ENCODE measurements around the gene UEVLD. TPM values are rescaled to one million over a fixed set of nuclear protein-coding genes. Genes with fewer than 3 reads are reported as not detected.

The UEVLD gene
- total RNA-seq, 1 donor from 2014 or later, result 9.2 TPM

DNA sequence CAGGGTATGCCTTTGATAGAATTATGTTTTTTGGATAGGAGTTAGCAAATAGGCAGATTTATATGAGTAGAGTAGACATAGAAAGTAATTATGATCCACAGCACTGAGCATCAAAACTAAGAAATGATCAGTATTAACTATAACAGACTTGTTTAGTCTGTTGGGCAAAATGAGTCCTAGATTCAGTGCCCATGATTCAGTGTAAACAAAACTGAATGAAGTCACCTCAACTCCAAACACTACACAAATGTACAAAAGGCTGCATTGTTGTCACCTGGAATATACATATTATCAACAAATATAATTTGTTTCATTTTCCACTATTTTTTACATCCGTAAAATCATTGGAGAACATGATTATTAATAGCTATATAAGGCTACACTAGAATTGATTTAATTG is 6.7 kb downstream of the UEVLD start:
- H3K27me3 Mint-ChIP-seq (ENCODE audit: unreplicated experiment), result peaks cover 1% of the 10 kb centered on the region
- no peak overlapping the region for H3K27ac Mint-ChIP-seq (ENCODE audit: unreplicated experiment)

DNA sequence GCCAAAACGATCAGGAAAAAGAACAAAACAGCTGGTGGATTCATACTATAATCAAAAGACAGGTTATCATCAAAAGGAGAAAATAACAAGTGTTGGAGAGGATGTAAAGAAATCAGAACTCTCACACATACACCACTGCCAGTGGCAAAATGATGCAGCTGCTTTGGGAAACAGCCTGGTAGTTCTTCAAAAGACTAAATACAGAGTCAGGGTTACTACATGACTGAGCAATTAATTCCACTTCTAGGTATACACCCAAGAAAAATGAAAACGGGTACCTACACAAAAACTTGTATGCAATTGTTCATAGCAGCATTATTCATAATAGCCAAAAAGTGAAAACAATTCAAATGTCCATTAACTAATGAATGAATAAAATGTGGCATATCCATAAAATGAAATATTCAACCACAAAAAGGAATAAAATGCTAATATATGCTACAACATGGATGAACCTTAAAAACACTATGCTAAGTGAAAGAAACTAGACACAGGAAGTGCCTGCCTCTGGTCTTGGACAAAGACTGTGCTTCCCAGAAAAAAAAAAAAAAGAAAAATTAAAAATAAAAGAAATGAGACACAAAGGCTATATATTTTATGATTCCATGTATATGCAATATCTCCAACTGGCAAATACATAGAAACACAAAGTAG is 8.3 kb downstream of the UEVLD start:
- Mint-ChIP-seq H3K9me3 (ENCODE audit: unreplicated experiment) (no peaks in the 10 kb centered on the region), H3K27ac (ENCODE audit: unreplicated experiment) (no peak overlapping the region), H3K4me3 (ENCODE audit: unreplicated experiment) (no peak overlapping the region)

More for the DNA sequence above, 6.7 kb downstream of the UEVLD start:
- TF ChIP-seq, protein P1, sequence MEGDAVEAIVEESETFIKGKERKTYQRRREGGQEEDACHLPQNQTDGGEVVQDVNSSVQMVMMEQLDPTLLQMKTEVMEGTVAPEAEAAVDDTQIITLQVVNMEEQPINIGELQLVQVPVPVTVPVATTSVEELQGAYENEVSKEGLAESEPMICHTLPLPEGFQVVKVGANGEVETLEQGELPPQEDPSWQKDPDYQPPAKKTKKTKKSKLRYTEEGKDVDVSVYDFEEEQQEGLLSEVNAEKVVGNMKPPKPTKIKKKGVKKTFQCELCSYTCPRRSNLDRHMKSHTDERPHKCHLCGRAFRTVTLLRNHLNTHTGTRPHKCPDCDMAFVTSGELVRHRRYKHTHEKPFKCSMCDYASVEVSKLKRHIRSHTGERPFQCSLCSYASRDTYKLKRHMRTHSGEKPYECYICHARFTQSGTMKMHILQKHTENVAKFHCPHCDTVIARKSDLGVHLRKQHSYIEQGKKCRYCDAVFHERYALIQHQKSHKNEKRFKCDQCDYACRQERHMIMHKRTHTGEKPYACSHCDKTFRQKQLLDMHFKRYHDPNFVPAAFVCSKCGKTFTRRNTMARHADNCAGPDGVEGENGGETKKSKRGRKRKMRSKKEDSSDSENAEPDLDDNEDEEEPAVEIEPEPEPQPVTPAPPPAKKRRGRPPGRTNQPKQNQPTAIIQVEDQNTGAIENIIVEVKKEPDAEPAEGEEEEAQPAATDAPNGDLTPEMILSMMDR (IDR thresholded peaks at IDR 0.05; ENCODE audit: partially characterized antibody, unreplicated experiment), result no peak
- Mint-ChIP-seq H3K36me3 (ENCODE audit: unreplicated experiment) (no peaks in the 10 kb centered on the region), H3K4me3 (ENCODE audit: unreplicated experiment) (no peak overlapping the region), H3K4me1 (ENCODE audit: low read depth, unreplicated experiment) (no peaks in the 10 kb centered on the region), H3K9me3 (ENCODE audit: unreplicated experiment) (no peaks in the 10 kb centered on the region)
- DNase-seq, result no peak

DNA sequence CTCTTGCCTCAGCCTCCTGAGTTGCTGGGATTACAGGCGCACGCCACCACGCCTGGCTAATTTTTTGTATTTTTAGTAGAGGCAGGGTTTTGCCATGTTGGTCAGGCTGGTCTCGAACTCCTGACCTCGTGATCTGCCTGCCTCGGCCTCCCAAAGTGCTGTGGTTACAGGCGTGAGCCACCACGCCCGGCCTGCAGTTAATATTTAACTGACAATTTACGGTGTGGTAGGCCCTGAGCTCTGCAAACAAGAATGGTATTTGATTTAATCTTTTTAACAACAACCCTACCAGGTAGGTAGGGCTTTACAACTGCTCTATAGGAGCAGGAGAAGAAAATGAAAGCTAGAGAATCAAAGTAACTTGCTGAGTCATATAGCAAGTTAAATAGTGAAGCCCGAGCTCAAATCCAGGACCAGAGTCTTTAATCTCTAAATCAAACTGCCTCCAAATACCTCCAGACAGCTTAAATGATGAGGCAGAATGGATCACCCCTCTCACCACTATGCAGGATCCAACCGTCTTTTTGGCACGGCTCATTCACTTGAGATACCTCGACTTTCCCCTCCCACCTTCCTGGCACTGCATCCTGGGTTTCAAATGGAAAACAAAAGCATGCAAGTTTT is 9.4 kb downstream of the UEVLD start:
- H3K4me3 Mint-ChIP-seq (ENCODE audit: unreplicated experiment), result no peak overlapping the region
- H3K4me1 Mint-ChIP-seq (ENCODE audit: low read depth, unreplicated experiment), result no peaks in the 10 kb centered on the region
- H3K27ac Mint-ChIP-seq (ENCODE audit: unreplicated experiment), result no peak overlapping the region
- TF ChIP-seq, protein P1 (IDR thresholded peaks at IDR 0.05; ENCODE audit: partially characterized antibody, unreplicated experiment), result no peak
- H3K36me3 Mint-ChIP-seq (ENCODE audit: unreplicated experiment), result no peaks in the 10 kb centered on the region
- DNase-seq, result no peak
- no peaks in the 10 kb centered on the region for H3K9me3 Mint-ChIP-seq (ENCODE audit: unreplicated experiment)
- H3K27me3 Mint-ChIP-seq (ENCODE audit: unreplicated experiment), result no peaks in the 10 kb centered on the region

More for the DNA sequence above, 8.3 kb downstream of the UEVLD start:
- TF ChIP-seq, protein P1 (IDR thresholded peaks at IDR 0.05; ENCODE audit: partially characterized antibody, unreplicated experiment), result no peak
- peaks cover 1% of the 10 kb centered on the region for H3K27me3 Mint-ChIP-seq (ENCODE audit: unreplicated experiment)
- no peaks in the 10 kb centered on the region for H3K4me1 Mint-ChIP-seq (ENCODE audit: low read depth, unreplicated experiment)
- no peaks in the 10 kb centered on the region for H3K36me3 Mint-ChIP-seq (ENCODE audit: unreplicated experiment)
- DNase-seq, result no peak

DNA sequence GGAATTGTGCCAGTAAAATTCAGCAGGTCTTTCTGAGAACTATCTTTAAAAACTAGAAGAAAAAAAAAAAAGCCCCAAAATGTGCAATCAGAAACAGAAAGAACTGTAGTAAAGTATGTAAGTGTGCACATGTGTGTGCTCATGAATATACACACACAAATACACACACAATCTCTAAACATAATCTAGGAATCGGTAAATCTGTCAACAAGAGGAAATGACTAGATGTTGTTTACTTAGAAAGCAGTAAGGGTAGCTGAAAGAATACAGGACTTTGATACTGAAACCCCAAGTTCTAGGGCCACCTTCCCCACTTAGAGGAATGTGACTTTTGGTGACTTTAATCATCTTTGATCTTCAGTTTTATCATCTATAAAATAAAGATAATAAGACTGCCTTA is 13.2 kb downstream of the UEVLD start:
- Mint-ChIP-seq H3K4me1 (ENCODE audit: low read depth, unreplicated experiment) (no peaks in the 10 kb centered on the region), H3K9me3 (ENCODE audit: unreplicated experiment) (no peaks in the 10 kb centered on the region), H3K27ac (ENCODE audit: unreplicated experiment) (no peak overlapping the region), H3K27me3 (ENCODE audit: unreplicated experiment) (no peaks in the 10 kb centered on the region), H3K4me3 (ENCODE audit: unreplicated experiment) (no peak overlapping the region), H3K36me3 (ENCODE audit: unreplicated experiment) (no peaks in the 10 kb centered on the region)
- TF ChIP-seq, protein P1 (IDR thresholded peaks at IDR 0.05; ENCODE audit: partially characterized antibody, unreplicated experiment), result no peak
- DNase-seq, result no peak

DNA sequence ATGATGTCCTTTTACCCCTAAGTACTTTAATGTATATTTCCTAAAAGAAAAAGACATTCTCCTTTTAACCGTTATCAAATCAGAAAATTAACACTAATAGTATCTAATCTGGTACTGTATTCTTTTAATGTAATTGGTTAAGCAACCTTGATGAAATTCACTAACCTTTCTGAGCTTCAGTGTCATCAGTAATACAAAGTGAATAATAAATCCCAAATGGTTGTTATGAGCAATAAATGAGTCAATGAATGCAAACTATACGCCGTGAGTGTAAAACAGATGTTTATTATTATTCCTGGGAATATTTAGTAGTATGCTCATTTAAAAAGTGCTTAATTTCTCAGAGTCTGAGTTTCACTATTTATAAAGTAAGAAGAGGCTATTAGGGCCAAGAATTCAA is 21.5 kb downstream of the UEVLD start:
- H3K36me3 Mint-ChIP-seq (ENCODE audit: unreplicated experiment), result no peaks in the 10 kb centered on the region
- H3K4me3 Mint-ChIP-seq (ENCODE audit: unreplicated experiment), result no peak overlapping the region
- no peaks in the 10 kb centered on the region for H3K4me1 Mint-ChIP-seq (ENCODE audit: low read depth, unreplicated experiment)
- no peak for DNase-seq
- H3K27ac Mint-ChIP-seq (ENCODE audit: unreplicated experiment), result no peak overlapping the region
- TF ChIP-seq, protein P1 (IDR thresholded peaks at IDR 0.05; ENCODE audit: partially characterized antibody, unreplicated experiment), result no peak
- H3K27me3 Mint-ChIP-seq (ENCODE audit: unreplicated experiment), result no peaks in the 10 kb centered on the region
- no peaks in the 10 kb centered on the region for H3K9me3 Mint-ChIP-seq (ENCODE audit: unreplicated experiment)
